Testis (tissue), 3 donors: ENCODE results near the gene TM6SF1. TPM values are rescaled to one million over a fixed set of nuclear protein-coding genes. Genes with fewer than 3 reads are reported as not detected.
A peak's percentile ranks its signal among the peaks of the same experiment; 100 is the strongest.
"Not testable (repeated sequence)": the region's sequence is repeated elsewhere in the genome, so short reads cannot be mapped to it uniquely, and the experiment has no call there.

Experiments
- DNase-seq: peaks from one replicate; pipeline ENCODE4 v3.0.0-alpha.2; 2019
- H3K27ac ChIP-seq, 2 donors: fragments of 200-600 bp; sonication (generic); one replicate each; pipeline ENCODE4 v1.5.1; 2019
- H3K27me3 ChIP-seq: fragments of 200-600 bp; sonication (generic); one replicate; pipeline ENCODE4 v1.5.1; 2019
- H3K36me3 ChIP-seq: fragments of 200-600 bp; sonication (generic); one replicate; pipeline ENCODE4 v1.5.1; 2017; ENCODE audit warnings: low read depth; ENCODE audit errors: missing control alignments
- H3K4me1 ChIP-seq: fragments of 200-600 bp; sonication (generic); one replicate; pipeline ENCODE4 v1.5.1; 2019
- H3K4me3 ChIP-seq, 2 donors: fragments of 200-600 bp; sonication (generic); one replicate each; pipeline ENCODE4 v1.5.1; 2017 to 2019
- H3K9me3 ChIP-seq: fragments of 200-600 bp; sonication (generic); one replicate; pipeline ENCODE4 v1.5.1; 2017
- POLR2A ChIP-seq: fragments of 450-650 bp; IDR thresholded peaks from one replicate; pipeline ENCODE4 v1.6.1; 2017; ENCODE audit warnings: antibody characterized with exemption, mild to moderate bottlenecking, moderate library complexity
- WGBS, 2 donors: methylation state at CpG; one replicate each; pipeline ENCODE4 v1.1.5; 2018; 5-methylcytosine and 5-hydroxymethylcytosine counted together
- intact Hi-C: fragments of 100-400 bp; cut with DNase I; formaldehyde crosslinking; loops from one replicate; pipeline ENCODE4 v1.15.1; 2023; ENCODE audit warnings: low total_unique reads
- polyA plus RNA-seq: library from polyadenylated mRNA; stranded (reverse); fragments of 350-450 nt; fragmentation: Illumina TruSeq; extraction: RNeasy Lipid Tissue Mini Kit (QIAGEN cat#74804); gene quantifications from one replicate; pipeline ENCODE4 v1.2.3, GENCODE V29; 2014; ENCODE audit warnings: low read depth, low replicate concordance; ENCODE audit not compliant: insufficient read depth
- total RNA-seq, 2 donors: library from RNA; depleted of rRNA; stranded (reverse); fragments of >200 nt; gene quantifications; one replicate each; pipeline ENCODE4 v1.2.3, GENCODE V29; 2016
- TF ChIP-seq, protein P1 (sequence below), 3 experiments: fragments of 450-650 bp in 2 of 3; fragments of 200-600 bp in 1 of 3; sonication (generic) in 1 of 3; IDR thresholded peaks; one replicate each; pipeline ENCODE4 v1.5.1; 2016 to 2019; ENCODE audit warnings: antibody characterized with exemption in 3 of 3, mild to moderate bottlenecking in 2 of 3, moderate library complexity in 1 of 3

The TM6SF1 gene
- total and polyA plus RNA-seq, 3 donors from 2014 or later: 3.0 to 9.7 (median 5.0) TPM

DNA sequence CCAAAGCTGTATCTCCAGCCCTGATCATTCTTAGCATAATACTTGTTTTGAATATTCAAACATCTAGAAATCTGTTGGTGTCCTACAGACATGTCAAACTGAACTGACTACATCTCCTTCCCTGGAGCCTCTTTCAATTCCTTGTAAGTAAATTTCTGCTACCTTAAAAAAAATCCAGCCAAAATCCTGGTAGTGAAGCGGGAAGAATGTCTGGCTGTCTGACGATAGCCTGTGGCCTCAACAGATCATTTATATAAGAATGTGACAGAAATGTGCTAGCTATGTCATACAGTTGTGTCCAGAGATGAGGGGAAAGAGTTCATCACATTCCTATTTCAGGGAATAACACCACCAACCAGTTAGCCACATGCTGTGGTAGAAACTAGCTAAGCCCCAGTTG is 18.6 kb upstream of the TM6SF1 start:
- TF ChIP-seq, protein P1, sequence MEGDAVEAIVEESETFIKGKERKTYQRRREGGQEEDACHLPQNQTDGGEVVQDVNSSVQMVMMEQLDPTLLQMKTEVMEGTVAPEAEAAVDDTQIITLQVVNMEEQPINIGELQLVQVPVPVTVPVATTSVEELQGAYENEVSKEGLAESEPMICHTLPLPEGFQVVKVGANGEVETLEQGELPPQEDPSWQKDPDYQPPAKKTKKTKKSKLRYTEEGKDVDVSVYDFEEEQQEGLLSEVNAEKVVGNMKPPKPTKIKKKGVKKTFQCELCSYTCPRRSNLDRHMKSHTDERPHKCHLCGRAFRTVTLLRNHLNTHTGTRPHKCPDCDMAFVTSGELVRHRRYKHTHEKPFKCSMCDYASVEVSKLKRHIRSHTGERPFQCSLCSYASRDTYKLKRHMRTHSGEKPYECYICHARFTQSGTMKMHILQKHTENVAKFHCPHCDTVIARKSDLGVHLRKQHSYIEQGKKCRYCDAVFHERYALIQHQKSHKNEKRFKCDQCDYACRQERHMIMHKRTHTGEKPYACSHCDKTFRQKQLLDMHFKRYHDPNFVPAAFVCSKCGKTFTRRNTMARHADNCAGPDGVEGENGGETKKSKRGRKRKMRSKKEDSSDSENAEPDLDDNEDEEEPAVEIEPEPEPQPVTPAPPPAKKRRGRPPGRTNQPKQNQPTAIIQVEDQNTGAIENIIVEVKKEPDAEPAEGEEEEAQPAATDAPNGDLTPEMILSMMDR (IDR thresholded peaks at IDR 0.05): no peak
- no peak for TF ChIP-seq POLR2A
- Histone ChIP-seq H3K27me3 (no peaks in the 10 kb centered on the region), H3K9me3 (no peaks in the 10 kb centered on the region), H3K27ac (no peak overlapping the region), H3K36me3 (no peaks in the 10 kb centered on the region), H3K4me1 (no peaks in the 10 kb centered on the region), H3K4me3 (no peak overlapping the region)
- DNase-seq: no peak
- intact Hi-C loops: no loop called here
- WGBS, 2 donors: 84 to 90% methylated on average over 2 of the region's 2 CpGs

DNA sequence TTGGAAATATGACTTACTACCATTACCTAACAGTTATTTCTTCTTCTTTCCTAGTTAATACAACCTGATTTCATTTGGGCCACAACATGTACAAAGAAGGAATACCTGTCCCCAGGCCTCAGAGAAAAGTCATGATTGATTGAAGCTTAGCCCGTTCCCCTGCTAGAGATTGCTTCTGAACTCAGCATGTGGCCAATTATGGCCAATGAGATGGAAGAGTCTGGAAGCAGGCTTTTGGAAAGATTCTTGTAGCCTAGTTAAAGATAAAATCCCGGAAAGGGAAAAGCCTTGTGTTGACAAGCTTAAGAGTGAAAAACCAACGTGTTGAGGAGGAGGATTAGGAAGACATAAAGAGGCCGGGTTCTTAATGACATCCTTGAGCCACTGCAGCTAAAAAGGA is 17.0 kb upstream of the TM6SF1 start:
- intact Hi-C loops: no loop called here
- Histone ChIP-seq H3K4me3 (no peak overlapping the region), H3K9me3 (no peaks in the 10 kb centered on the region), H3K4me1 (no peaks in the 10 kb centered on the region), H3K27me3 (no peaks in the 10 kb centered on the region), H3K36me3 (no peaks in the 10 kb centered on the region), H3K27ac (no peak overlapping the region)
- no peak for DNase-seq
- TF ChIP-seq POLR2A: no peak
- TF ChIP-seq, protein P1 (IDR thresholded peaks at IDR 0.05): no peak
- 56 to 68% methylated on average over 4 of the region's 4 CpGs for WGBS, 2 donors

DNA sequence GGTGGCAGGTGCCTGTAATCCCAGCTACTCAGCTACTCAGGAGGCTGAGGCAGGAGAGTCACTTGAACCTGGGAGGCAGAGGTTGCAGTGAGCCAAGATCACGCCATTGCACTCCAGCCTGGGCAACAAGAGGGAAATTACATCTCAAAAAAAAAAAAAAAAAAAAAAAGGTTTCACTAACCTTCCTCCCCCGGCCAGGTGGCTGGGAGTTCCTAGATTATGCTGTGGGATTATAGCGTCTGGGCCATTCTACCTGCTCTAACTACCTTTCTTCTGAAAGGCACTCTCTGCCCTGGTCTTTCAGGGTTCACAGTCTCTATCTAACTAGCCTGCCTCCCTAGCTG is 15.5 kb upstream of the TM6SF1 start:
- intact Hi-C loops, H3K27ac ChIP-seq, H3K27me3 ChIP-seq, H3K4me1 ChIP-seq, H3K9me3 ChIP-seq, H3K4me3 ChIP-seq, DNase-seq, H3K36me3 ChIP-seq: not testable (repeated sequence)
- WGBS, 2 donors: 80% methylated on average over 3 of the region's 3 CpGs

DNA sequence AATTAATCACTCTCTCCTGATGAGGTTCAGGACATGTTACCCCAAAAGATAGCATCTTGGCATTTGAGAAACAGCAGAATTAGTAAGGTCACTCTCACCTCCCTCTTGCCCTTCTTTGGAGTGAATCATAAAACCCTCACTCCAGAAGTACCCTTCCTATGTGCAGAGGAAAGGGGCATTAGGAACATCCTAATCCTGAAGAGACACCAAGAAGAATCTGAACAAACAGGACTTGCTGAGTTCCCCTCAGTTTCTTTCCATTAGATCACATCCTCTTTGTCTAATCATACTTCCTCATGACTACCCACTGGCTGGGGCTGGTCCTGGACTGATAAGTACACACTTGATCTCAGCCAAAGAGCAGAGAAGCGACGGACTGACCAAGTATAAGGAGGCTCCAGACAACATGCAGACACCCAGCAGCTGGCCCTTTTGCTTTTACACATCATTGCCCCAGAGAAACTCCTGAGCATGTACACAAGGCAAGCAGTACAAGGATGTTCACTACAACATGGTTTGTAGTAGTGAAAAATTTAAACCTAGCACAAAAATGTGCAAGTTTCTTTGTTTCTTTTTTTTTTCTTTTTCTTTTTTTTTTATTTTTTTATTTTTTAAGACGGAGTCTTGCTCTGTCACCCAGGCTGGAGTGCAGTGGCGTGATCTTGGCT is 15.0 kb upstream of the TM6SF1 start:
- Histone ChIP-seq H3K4me1 (no peaks in the 10 kb centered on the region), H3K4me3 (no peak overlapping the region), H3K27me3 (no peaks in the 10 kb centered on the region), H3K27ac (no peak overlapping the region), H3K9me3 (no peaks in the 10 kb centered on the region), H3K36me3 (no peaks in the 10 kb centered on the region)
- 71 to 76% methylated on average over 4 of the region's 4 CpGs for WGBS, 2 donors
- no peak for TF ChIP-seq POLR2A
- TF ChIP-seq, protein P1 (IDR thresholded peaks at IDR 0.05): no peak
- peak; percentile 50 for DNase-seq
- intact Hi-C loops: no loop called here

DNA sequence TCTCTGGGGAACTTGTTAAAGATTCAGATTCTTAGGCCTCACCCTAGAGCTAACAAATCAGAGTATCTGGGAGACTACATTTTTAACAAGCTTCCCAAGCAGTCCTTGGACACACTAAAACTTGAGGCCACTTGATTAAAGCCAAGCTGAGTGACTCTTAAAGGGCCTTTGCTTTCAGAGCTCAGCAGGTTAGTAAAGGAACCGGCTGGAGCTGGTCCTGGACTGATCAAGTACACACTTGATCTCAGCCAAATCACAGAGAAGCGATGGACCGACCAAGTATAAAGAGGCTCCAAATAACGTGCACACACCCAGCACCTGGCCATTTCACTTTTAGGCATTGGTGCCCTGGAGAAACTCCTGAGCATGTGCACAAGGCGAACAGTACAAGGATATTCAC is 12.9 kb upstream of the TM6SF1 start:
- Histone ChIP-seq H3K36me3 (no peaks in the 10 kb centered on the region), H3K27me3 (no peaks in the 10 kb centered on the region), H3K9me3 (no peaks in the 10 kb centered on the region), H3K4me1 (no peaks in the 10 kb centered on the region), H3K27ac (no peak overlapping the region), H3K4me3 (no peak overlapping the region)
- no peak for DNase-seq
- intact Hi-C loops: no loop called here
- TF ChIP-seq POLR2A: no peak
- TF ChIP-seq, protein P1 (IDR thresholded peaks at IDR 0.05): no peak
- 91 to 93% methylated on average over 5 of the region's 5 CpGs for WGBS, 2 donors
